ENCODE data around the gene NPC1. TPM values are rescaled to one million over a fixed set of nuclear protein-coding genes. Genes with fewer than 3 reads are reported as not detected.
"Not testable (repeated sequence)": the region's sequence is repeated elsewhere in the genome, so short reads cannot be mapped to it uniquely, and the experiment has no call there.

The NPC1 gene
- total RNA-seq, 1 donor from 2014 or later: 100 TPM

GRCh38 chr18:23578891-23579653, 7.2 kb downstream of the NPC1 start:
- peak; percentile 87 for DNase-seq (ENCODE audit: low read depth)
- FAIRE-seq: no peak
- no peaks in the 10 kb centered on the region for H3K27me3 ChIP-seq (ENCODE audit: control insufficient read depth, insufficient read depth, low read length)

GRCh38 chr18:23578067-23578701, 8.1 kb downstream of the NPC1 start:
- H3K4me3 ChIP-seq (ENCODE audit: low read depth, low read length): no peak overlapping the region
- H3K36me3 ChIP-seq (ENCODE audit: control insufficient read depth, insufficient read depth, low read length): peaks cover 8% of the 10 kb centered on the region
- DNase-seq (ENCODE audit: low read depth): no peak
- H3K27me3 ChIP-seq (ENCODE audit: control insufficient read depth, insufficient read depth, low read length): no peaks in the 10 kb centered on the region
- FAIRE-seq: no peak
- no peak for TF ChIP-seq CTCF (IDR thresholded peaks at IDR 0.05; ENCODE audit: insufficient read depth, low read length, severe bottlenecking)

More at GRCh38 chr18:23578891-23579653, 7.2 kb downstream of the NPC1 start:
- H3K36me3 ChIP-seq (ENCODE audit: control insufficient read depth, insufficient read depth, low read length): peaks cover 8% of the 10 kb centered on the region
- no peak overlapping the region for H3K4me3 ChIP-seq (ENCODE audit: low read depth, low read length)
- TF ChIP-seq CTCF (IDR thresholded peaks at IDR 0.05; ENCODE audit: insufficient read depth, low read length, severe bottlenecking): no peak

- not testable (repeated sequence) for FAIRE-seq
Observed at GRCh38 chr18:23577521-23577920, 8.8 kb downstream of the NPC1 start.

GRCh38 chr18:23575309-23575651, 11.0 kb downstream of the NPC1 start:
- Histone ChIP-seq H3K4me3 (ENCODE audit: low read depth, low read length) (no peak overlapping the region), H3K36me3 (ENCODE audit: control insufficient read depth, insufficient read depth, low read length) (peaks cover 18% of the 10 kb centered on the region), H3K27me3 (ENCODE audit: control insufficient read depth, insufficient read depth, low read length) (no peaks in the 10 kb centered on the region)
- FAIRE-seq (no peak), DNase-seq (ENCODE audit: low read depth) (no peak)
- no peak for TF ChIP-seq CTCF (IDR thresholded peaks at IDR 0.05; ENCODE audit: insufficient read depth, low read length, severe bottlenecking)

More at GRCh38 chr18:23577521-23577920, 8.8 kb downstream of the NPC1 start:
- peaks cover 11% of the 10 kb centered on the region for H3K36me3 ChIP-seq (ENCODE audit: control insufficient read depth, insufficient read depth, low read length)
- not testable (repeated sequence) for H3K27me3 ChIP-seq (ENCODE audit: control insufficient read depth, insufficient read depth, low read length); H3K4me3 ChIP-seq (ENCODE audit: low read depth, low read length); DNase-seq (ENCODE audit: low read depth)

- peaks cover 19% of the 10 kb centered on the region for H3K36me3 ChIP-seq (ENCODE audit: control insufficient read depth, insufficient read depth, low read length)
- no peak for FAIRE-seq
- no peak overlapping the region for H3K4me3 ChIP-seq (ENCODE audit: low read depth, low read length)
- DNase-seq (ENCODE audit: low read depth): no peak
- H3K27me3 ChIP-seq (ENCODE audit: control insufficient read depth, insufficient read depth, low read length): no peaks in the 10 kb centered on the region
- TF ChIP-seq CTCF (IDR thresholded peaks at IDR 0.05; ENCODE audit: insufficient read depth, low read length, severe bottlenecking): no peak
Observed at GRCh38 chr18:23574611-23575308, 11.5 kb downstream of the NPC1 start.

All from bronchial epithelial cell (primary cell).